Measurements from ENCODE around the gene DHCR7.
"Not testable (repeated sequence)": the region's sequence is repeated elsewhere in the genome, so short reads cannot be mapped to it uniquely, and the experiment has no call there.

Gene DHCR7

DNA sequence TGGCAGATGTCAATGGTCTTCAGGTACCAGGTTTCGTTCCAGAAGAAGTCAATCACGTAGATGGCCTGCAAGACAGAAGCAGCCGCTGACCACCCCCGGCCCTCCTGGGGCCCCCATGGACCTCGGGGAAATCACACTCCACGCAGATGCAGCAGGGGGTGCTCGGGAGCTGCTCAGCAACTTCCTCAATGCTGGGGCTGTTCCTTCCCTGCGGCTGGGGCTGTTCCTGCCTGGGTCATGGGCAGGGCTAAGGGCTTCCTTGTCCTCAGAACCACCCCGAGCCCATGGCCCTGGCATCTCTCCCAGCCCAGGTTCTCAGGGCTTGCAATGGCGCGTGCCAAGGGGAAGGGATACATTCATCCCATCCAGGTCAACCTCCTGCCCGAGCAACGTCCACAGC is 10.3 kb downstream of the DHCR7 start:
- no peak for DNase-seq (ENCODE audit: low spot score)

DNA sequence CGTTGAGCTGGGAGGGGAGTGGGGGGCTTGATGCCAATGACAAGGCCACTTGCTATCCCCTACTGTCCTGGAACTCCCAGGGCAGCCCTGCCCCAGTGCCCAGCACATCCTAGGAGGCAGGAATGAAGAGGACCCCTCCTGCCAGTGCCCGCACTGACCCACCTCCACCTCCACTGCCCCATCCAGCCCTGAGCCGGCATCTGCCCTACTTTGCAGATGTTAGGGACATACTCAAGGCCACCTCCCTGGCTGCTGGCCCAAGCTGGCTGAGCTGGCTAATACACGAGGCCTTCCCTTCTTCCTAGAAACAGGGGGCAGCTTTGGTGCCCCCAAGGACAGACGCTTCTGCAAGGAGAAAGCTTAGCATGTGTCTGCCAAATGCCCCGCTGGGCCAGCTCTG is 10.8 kb downstream of the DHCR7 start:
- no peak for DNase-seq (ENCODE audit: low spot score)

DNA sequence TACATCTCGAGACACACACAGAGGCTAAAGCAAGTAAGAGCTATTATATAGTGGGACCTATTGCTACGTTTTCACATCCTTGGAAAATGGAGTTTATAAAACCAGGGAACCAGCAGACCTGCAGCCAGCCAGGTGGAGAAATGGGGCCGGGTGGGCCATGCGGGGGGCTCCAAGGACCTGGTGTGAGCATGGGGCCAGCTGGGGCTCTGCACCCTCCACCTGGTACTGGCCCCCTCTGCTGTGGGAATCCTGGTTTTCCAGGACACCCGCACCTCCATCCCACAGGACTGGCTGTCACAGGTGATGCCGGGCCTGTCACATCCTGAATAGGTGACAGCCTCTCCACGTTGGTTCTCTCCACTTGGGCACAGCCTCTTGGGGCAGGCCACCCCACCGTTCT is 11.3 kb downstream of the DHCR7 start:
- DNase-seq (ENCODE audit: low spot score): no peak

DNA sequence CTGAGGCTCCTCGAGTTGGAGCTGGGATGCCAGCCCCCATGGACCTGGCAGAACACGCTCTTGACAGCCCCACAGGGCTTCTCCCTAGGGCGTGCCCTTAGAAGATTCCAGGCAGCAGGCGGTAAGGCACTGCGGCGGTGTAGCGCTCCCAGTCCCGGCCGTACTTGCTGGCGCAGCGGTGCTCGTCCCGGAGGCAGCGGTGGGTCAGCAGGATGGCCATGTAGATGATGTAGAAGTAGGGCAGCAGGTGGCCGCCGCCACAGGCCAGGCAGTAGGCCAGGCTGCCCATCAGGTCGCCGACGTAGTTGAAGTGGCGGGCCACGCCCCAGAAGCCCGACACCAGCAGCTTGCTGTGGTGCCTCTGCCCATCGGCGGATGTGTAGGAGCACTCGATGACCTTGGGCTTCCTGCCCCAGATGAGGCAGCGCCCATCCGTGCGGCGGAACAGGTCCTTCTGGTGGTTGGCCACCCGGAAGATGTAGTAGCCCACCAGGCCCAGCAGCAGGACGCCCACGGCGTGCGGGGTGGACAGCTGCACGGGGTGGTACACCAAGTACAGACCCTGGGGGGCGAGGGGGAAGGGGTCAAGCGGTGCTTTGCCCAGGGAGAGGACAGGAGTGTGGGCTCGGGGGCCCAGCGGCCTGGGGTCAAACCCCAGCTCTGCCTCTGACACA is 12.8 kb downstream of the DHCR7 start:
- DNase-seq (ENCODE audit: low spot score): no peak

DNA sequence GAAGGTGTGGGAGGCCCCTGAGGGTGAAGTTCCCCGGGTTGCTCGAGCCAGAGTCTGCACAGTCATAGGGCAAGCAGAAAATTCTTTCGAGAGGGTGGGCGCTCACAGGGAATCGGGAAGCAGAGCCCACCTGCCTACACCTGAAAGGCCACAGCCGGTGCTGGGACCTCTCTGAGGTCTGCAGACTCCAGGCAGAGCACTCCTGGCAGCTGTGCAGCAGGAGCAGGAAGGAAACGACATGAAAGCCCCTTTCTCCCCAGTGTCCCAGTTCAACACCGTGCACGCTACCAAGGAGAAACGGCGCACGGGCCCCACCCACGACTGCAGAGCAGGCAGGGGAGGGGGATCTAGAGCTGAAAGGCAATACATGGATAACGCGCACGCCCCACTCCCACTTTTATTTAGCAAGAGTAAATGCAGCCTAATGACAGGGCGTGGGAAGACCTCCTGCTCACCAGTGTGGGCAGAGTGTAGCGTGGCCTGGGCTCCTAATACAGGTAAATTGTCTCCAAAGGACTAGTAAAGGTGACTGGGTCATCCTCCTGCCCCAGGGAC is 13.5 kb downstream of the DHCR7 start:
- no peak for DNase-seq (ENCODE audit: low spot score)

DNA sequence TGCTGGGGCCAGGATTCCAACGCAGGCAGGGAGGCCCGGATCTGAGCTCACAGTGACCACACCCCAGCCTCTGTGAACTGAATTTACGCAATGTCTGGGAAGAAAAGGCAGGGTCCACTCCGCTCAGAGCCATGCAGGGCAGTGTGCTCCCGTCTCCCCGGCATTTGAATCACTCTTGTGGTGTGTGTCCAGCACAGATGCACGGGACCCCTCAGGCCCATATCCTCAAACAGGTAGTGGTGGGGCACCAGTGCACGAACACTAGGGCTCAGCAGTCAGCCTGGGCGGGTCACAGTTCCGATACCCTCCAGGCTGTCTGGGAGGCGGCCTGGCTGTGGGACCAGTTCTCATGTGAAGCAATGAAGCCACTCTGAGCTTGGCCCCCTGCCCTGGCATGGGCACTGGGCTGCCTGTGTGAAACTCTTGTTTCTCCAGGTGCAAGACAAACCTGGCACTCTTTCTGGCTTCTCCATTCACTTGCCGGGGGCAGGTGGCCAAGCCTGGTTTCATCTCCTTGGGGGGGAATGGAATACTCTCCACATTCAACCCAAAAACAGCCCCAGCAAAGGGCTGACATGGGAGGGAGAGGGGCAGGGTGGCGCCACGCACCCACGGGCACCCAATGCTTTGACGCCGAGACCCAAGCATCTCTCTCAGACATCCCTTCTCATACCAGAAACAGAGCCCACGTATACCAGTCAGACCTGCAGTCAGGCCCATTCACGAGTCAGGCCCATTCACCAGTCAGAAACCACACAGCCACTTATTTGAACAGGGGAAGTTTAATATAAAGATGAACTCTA is 14.3 kb downstream of the DHCR7 start:
- no peak for DNase-seq (ENCODE audit: low spot score)

DNA sequence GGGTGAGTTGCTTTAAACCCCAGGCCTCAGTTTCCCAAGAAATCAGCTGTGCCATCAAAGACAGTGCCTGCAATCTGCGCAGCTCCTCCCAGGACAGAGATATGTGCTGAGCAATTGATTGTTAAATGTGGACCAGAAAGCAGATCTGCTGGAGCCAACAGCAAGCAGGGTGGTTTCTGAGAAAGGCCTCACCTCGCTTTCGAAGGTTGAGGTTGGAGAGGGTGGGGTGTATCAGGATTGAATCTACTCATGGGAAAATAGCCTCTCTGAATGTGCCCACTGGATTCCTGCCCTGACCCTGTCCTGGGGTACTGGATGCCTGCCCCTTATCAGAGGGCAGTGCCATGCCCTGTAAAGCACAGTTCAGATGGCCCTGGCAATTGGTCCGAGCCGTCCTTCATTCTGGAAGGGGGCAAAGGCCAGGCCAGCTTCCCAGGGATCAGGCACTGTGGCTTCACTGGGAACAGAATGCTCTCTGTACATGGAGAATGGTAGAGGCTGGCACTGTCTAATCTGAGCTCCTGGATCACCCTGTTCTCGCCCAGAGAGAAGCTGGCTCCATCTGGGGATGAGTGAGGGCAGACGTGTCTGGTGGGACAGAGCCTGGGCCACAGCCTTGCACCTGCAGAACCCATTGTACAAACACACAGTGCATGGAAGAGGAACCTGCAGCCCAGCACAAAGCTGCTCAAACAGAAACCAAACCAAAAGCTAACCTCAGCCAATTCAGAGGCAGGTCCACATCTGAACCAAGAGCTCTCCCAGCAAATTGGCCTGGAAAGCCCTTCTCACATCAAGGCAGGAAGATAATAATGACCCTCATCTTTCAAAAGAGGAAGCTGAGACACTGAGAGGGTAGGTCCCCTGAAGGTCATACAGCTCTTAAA is 15.2 kb downstream of the DHCR7 start:
- DNase-seq (ENCODE audit: low spot score): no peak

DNA sequence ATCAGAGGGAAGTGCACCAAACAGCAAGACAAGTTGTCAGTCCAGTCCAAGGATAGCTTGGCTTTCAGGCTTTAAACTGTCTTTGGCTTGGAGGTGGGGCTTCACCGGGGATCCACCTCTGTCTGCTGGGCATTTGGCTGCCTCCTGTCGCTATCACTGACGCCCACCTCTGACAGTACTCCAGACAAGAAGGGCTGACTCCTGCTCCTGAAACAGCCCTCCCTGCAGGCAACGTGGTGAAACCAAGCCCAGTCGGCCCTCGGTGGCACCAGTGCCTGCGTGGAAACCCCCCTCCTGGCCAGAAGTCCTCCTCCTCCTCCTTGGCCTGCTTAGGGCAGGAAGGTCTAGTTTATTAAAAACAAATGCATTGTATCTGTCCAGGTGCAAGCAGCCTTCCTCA is 16.9 kb downstream of the DHCR7 start:
- DNase-seq (ENCODE audit: low spot score): no peak

DNA sequence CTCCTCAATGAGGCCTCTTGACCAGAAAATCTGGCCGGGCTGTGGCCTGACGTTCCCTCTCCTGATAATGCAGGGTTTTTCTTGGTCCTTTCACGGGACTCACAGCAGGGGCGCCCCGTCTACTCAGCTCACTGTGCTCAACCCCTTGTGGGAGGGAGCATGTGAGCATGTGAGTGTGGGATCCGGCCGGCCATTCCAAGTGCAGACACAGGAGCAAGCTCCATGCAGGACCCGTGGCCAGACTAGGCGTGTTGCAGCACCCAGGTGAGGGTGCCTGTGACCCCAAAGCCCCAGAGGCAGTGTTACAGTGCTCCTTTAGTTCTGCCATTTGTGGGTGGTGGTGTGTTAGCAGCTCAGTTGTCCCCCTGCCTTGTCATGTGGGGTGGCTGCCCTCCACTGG is 18.0 kb downstream of the DHCR7 start:
- DNase-seq (ENCODE audit: low spot score): no peak

DNA sequence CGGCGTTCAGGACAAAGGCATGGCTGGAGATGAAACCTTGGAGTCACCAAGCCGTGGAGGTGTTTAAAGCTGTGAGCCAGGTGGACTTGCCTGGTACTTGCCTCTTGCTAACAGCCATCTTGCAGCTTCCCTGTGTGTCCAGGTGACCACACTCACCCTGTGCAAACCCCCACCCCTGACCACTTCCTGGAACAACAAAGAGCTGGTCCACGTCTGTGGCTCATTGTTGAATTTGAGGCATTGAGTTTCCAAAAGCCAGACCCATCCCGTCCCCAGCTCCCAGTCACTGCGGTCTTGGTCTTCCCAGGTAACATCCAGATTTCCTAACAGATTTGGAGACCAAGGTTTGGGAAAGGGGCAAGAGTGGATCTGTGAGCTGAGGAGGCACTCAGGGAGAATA is 18.5 kb downstream of the DHCR7 start:
- DNase-seq (ENCODE audit: low spot score): no peak

DNA sequence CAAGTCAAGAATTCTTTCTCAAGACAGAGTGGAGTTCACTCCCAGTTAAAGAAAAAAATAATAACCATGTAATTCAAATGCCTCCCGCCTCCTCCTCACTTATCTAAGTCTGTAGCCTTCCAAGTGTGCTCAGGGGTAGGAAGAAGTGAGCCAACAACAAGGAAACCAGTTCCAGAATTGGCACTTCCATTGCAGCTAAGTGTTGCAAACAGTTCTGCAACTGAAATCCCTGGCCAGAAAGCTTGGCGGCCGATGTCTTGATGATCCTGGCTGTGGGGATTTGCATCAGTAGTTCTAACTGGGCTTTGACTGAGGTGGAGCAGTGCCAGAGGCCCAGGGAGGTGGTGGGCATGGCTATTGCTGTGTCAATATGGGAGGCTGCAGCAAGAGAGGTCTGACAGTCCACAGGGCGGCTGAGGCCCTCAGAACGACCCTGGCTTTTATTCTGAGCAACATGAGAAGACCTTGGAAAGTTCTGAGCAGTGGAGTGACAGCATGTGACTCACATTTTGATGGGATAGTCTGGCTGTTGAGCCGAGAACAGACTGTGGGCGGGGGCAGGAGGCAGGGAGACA is 19.2 kb downstream of the DHCR7 start:
- DNase-seq (ENCODE audit: low spot score): no peak

DNA sequence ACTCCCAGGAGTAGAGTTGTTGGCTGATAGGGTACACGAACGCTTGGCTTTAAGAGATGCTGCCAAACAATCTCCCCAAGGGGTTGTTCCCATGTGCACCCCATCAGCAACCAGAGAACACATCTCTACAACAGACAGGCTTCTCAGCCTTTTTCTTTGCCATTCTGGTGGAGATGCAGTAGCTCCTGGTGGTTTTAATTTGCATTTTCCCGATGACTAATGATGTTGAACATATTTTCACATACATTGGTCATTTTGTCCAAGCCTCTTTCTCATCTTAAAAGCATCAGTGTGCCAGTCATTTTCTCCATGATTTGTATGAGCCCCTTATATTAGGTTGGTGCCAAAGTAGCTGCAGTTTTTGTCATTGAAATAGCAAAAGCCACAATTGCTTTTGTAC is 21.8 kb downstream of the DHCR7 start:
- no peak for DNase-seq (ENCODE audit: low spot score)

DNA sequence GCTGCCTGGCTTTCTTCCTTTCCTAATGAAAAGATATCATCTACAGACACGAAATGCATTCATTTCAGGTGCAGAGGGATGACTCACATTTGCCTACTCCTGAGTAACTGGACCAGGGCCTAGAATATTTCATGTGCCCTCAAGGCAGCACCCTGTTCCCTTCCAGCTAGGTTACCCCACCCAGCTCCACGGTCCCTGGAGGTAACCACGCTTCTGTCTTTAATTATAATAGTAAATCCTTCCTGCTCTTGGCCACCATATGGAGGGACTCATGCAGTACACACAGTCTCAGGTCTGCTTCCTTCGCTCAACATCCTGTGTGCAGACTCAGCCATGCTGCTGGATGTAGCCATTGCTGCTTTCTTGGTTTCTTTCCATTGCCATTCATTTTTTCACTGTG is 22.3 kb downstream of the DHCR7 start:
- no peak for DNase-seq (ENCODE audit: low spot score)

DNA sequence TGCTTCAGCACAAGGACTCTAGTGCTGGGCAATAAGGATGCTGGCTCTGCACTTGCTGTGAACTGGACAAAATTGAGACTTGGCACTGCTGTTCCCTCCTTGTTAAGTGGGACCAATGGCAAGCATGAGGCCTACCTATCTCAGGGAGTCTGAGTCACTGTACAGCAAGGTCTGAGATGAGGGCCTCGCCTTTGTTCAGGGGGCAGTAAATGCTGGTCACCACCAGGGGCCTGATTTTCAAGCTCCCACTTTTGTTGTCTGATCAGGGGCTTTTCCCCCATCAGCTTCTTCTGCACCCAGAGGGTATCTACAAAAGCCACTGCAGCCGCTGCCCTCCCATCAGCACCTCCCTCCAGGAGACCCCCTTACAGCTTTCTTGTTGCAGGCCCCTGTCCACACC is 22.8 kb downstream of the DHCR7 start:
- no peak for DNase-seq (ENCODE audit: low spot score)

DNA sequence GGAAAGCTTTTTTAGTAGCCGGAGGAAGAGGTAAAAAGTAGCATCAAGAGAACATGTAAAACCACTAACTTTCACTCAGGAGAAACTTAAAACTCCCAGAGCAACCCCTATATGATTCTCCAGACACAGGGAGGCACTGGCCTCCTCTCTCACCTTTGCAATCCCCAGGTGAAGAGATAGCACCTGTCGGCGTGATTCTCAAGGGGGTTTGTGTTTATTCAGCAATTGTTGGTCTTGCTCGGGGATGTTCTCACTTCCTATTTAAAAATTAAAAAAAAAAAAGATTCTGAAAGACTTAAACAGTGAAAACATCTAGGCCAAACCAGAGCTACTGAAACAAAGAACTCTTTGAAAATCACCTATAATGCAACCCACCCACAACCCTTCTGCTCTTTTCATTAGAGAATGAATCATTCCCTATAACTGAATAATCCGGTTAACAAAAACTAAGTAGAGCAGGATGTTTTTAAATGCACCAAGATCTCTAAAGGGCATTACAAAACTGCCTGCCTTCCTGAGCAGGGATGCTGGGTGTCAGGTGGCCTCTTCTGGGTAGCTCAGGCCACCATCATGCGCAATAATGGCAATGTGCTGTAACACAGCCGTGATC is 24.9 kb downstream of the DHCR7 start:
- no peak for DNase-seq (ENCODE audit: low spot score)

DNA sequence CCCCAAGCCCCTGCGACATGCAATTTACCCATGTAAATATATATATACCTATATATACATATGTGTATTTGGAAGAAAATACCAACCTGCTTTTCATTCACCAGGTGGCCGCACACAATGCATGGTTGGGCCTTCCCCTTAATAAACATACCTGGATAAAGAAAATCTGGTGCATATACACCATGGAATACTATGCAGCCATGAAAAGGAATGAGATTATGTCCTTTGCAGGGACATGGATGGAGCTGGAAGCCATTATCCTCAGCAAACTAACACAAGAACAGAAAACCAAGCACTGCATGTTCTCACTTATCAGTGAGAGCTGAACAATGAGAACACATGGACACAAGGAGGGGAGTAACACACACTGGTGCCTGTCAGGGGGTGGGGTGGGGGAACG is 25.9 kb downstream of the DHCR7 start:
- not testable (repeated sequence) for DNase-seq (ENCODE audit: low spot score)

DNA sequence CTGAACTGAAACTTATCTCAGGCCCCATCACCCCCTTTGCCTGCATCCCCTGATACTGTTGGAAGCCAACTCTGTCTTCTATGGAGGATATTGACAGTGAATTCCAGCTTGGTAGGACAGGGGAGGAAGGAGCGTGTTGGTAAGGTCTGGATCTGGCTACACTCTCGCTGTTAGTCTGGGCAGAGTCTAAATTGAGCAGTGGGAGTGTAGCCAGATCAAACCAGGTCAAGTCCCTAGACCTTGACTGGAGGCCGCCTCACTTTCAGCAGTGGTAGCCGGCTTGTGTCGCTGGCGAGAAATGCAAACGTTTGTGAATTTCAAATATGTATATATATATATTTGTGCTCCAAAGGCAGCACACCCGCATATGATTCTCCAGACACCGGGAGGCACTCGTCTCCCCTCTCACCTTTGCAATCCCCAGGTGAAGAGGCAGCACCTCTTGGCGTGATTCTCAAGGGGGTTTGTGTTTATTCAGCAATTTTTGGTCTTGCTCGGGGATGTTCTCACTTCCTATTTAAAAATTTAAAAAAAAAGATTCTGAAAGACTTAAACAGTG is 26.7 kb downstream of the DHCR7 start:
- no peak for DNase-seq (ENCODE audit: low spot score)

DNA sequence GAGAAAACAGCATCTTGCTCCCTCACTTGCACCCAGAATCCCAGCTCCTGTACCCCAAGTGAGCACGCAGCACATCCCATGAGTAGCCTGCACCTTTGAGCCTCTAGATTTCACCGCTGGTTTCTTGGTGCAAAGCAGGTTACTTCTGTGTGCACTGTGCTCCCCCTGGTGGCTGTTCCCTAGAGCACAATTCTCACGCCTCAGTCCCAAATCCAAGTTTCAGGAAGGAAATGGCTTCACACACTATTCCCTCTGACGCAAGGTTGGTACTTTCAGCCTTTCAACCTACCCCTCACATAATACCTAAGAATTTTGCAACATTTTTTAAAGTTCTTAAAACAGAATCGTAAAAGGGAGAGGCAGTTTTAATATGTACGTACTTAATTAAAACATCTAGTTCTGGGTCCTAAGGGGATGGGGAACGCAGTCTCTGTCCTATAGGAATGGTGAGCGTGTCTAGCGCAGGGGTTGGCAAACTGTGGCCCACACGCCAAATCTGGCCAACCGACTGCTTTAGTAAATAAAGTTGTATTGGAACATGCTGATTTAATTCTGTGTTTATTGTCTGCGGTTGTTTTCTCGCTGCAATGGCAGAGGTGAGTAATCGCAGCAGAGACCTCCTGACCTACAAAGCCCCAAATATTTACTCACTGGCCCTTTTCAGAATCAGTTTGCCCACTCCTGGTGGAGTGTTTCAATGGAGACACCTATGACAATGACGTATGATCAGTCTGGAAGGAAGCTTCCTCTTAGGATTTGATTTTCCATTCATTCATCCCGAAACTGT is 27.5 kb downstream of the DHCR7 start:
- peak; percentile 20 for DNase-seq (ENCODE audit: low spot score)

DNA sequence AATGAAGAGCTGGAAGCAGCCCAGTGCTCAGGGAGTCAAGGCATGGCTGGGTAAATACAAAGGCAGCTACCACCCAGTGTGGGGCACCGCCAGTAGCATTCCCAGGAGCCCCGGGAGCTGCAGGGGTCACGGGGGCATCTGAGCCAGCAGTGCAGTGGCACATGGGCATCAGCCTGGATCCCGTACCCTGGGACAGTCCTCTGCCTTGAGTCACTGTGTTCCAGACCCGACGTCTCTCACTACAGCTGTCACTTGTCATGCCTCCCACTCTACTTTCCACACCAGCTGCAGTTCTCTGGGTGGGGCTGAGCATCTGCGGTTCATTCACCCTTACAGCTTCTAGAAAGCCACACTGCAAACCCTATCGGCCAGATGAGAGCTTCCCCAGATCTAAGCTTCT is 29.6 kb downstream of the DHCR7 start:
- DNase-seq (ENCODE audit: low spot score): no peak

DNA sequence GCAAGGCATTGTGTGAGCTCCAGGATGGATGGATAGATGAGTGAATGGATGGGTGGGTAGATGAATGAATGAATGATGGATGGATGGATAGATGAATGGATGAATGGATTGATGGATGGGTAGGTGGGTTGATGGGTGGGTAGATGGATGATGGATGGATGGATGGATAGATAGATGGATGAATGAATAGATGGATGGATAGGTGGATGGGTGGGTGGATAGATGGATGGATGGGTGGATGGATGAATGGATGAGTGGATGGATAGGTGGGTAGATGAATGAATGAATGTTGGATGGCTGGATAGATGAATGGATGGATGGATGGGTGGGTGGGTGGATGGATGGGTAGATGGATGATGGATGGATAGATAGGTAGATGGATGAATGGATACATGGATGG is 33.5 kb downstream of the DHCR7 start:
- DNase-seq (ENCODE audit: low spot score): no peak

Measured in hematopoietic multipotent progenitor cell treated with erythropoietin and hydrocortisone succinate and interleukin-3 and kit ligand, for 15 days (in vitro differentiated cells).